Sigmoid colon (tissue), 7 donors: ENCODE data around the gene ST14. TPM values are rescaled to one million over a fixed set of nuclear protein-coding genes. Genes with fewer than 3 reads are reported as not detected.

Experiments used
- DNase-seq: peaks from one replicate; pipeline ENCODE4 v3.0.0-alpha.2; 2019
- H3K27ac ChIP-seq, 4 donors: fragments of 200-600 bp; sonication (generic); one replicate each; pipeline ENCODE4 v1.5.1; 2016 to 2019; ENCODE audit warnings: mild to moderate bottlenecking in 1 of 4
- H3K27me3 ChIP-seq, 3 donors: fragments of 200-600 bp; sonication (generic); one replicate each; pipeline ENCODE4 v1.5.1; 2019; ENCODE audit warnings: mild to moderate bottlenecking in 1 of 3
- H3K36me3 ChIP-seq, 4 donors: fragments of 200-600 bp; sonication (generic); one replicate each; pipeline ENCODE4 v1.5.1; 2016 to 2019
- H3K4me1 ChIP-seq, 4 donors: fragments of 200-600 bp; sonication (generic); one replicate each; pipeline ENCODE4 v1.5.1; 2017 to 2019
- H3K4me3 ChIP-seq, 4 donors: fragments of 200-600 bp; sonication (generic); one replicate each; pipeline ENCODE4 v1.5.1; 2017 to 2019; ENCODE audit warnings: mild to moderate bottlenecking in 2 of 4, moderate library complexity in 1 of 4
- H3K9me3 ChIP-seq, 4 donors: fragments of 200-600 bp in 3 of 4; sonication (generic) in 3 of 4; one replicate each; pipeline versions ENCODE4 v1.5.1 to v1.6.1; 2013 to 2019
- EP300 ChIP-seq, 4 donors: sonication (generic); formaldehyde crosslinking; IDR thresholded peaks; one replicate each; pipeline ENCODE4 v1.6.1; 2017; ENCODE audit warnings: antibody characterized with exemption in 4 of 4
- POLR2A ChIP-seq, 2 donors: fragments of 450-650 bp; IDR thresholded peaks; one replicate each; pipeline ENCODE4 v1.6.1; 2016; ENCODE audit warnings: antibody characterized with exemption in 2 of 2, mild to moderate bottlenecking in 2 of 2, moderate library complexity in 2 of 2
- POLR2AphosphoS5 ChIP-seq, 4 donors: sonication (generic); formaldehyde crosslinking; IDR thresholded peaks; one replicate each; pipeline ENCODE4 v1.6.1; 2017; ENCODE audit warnings: antibody characterized with exemption in 4 of 4
- WGBS, 2 donors: extraction: QIAGEN DNeasy Blood & Tissue Kit; methylation state at CpG; one replicate each; pipeline ENCODE4 v1.1.7; 2013; 5-methylcytosine and 5-hydroxymethylcytosine counted together
- intact Hi-C: fragments of 100-400 bp; cut with DNase I; formaldehyde crosslinking; loops from one replicate; pipeline ENCODE4 v1.15.1; 2023
- polyA plus RNA-seq, 3 donors: library from polyadenylated mRNA; stranded (reverse); fragments of 200-250 nt; gene quantifications; one replicate each; pipeline ENCODE4 v1.2.3, GENCODE V29; 2013
- total RNA-seq, 4 donors: library from RNA; depleted of rRNA; stranded (reverse); fragments of >200 nt; gene quantifications; one replicate each; pipeline ENCODE4 v1.1.0, GENCODE V29; 2016
- TF ChIP-seq, protein P1 (sequence below), 4 experiments: fragments of 450-650 bp in 3 of 4; fragments of 200-600 bp in 1 of 4; IDR thresholded peaks; one replicate each; pipeline ENCODE4 v1.5.1; 2016 to 2019; ENCODE audit warnings: antibody characterized with exemption in 4 of 4, mild to moderate bottlenecking in 3 of 4, moderate library complexity in 2 of 4
- donor health status: healthy with polysubstance abuse.
- donor health status: Bipolar disorder and iron deficiency.
- donor health status: healthy.

The ST14 gene
- total and polyA plus RNA-seq, 7 donors = 1.8 to 324 (median 5.1) TPM

- no peak for DNase-seq
- intact Hi-C loops = loop anchor here (10.0 kb wide), 1 partner anchor 677 kb away; no protein-coding TSS in a partner anchor
- Histone ChIP-seq H3K27ac (no peak overlapping the region), H3K9me3 (no peaks in the 10 kb centered on the region), H3K4me3 (no peak overlapping the region), H3K36me3 (no peaks in the 10 kb centered on the region), H3K4me1 (peaks cover 0 to 8% (median 0%) of the 10 kb centered on the region in 4 donors), H3K27me3 (no peaks in the 10 kb centered on the region)
- TF ChIP-seq EP300 (IDR thresholded peaks at IDR 0.05) = no peak
- TF ChIP-seq, protein P1, sequence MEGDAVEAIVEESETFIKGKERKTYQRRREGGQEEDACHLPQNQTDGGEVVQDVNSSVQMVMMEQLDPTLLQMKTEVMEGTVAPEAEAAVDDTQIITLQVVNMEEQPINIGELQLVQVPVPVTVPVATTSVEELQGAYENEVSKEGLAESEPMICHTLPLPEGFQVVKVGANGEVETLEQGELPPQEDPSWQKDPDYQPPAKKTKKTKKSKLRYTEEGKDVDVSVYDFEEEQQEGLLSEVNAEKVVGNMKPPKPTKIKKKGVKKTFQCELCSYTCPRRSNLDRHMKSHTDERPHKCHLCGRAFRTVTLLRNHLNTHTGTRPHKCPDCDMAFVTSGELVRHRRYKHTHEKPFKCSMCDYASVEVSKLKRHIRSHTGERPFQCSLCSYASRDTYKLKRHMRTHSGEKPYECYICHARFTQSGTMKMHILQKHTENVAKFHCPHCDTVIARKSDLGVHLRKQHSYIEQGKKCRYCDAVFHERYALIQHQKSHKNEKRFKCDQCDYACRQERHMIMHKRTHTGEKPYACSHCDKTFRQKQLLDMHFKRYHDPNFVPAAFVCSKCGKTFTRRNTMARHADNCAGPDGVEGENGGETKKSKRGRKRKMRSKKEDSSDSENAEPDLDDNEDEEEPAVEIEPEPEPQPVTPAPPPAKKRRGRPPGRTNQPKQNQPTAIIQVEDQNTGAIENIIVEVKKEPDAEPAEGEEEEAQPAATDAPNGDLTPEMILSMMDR (IDR thresholded peaks at IDR 0.05) = no peak
- no peak for TF ChIP-seq POLR2A (IDR thresholded peaks at IDR 0.05)
- no peak for TF ChIP-seq POLR2AphosphoS5 (IDR thresholded peaks at IDR 0.05)
- 66 to 83% methylated on average over 21 of the region's 21 CpGs for WGBS, 2 donors
Observed at GRCh38 chr11:130217133-130218031, 57.8 kb downstream of the ST14 start.

DNA sequence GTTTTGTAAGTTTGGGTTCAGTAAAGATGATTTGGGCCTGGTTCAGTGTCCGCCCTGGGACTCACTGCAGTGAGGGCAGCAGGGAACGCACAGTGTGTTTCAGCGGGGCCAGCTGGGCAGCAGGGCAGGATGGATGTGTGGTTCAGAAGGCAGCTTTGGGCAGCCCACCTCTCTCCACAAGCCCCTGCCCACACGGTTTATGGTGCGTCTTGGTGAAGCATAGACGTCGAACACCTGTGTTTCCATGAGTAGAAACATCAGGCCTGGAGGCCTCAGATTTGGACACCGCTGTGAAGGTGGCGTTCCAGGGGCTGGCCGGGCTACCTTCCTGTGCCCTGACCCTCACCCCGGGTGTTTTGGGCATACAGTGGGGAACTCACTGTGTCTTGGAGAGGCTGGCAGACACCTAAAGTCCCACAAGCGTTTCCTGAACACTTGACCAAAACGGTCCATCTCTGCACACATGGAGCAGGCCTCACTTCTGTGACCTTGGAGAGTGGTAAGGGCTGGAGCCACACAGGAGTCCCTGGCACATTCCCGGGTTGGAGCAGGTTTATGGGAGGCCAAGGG is 59.0 kb downstream of the ST14 start:
- TF ChIP-seq POLR2A (IDR thresholded peaks at IDR 0.05) (no peak), EP300 (IDR thresholded peaks at IDR 0.05) (no peak), POLR2AphosphoS5 (IDR thresholded peaks at IDR 0.05) (no peak)
- TF ChIP-seq, protein P1 (IDR thresholded peaks at IDR 0.05) = no peak
- intact Hi-C loops = loop anchor here (10.0 kb wide), 1 partner anchor 676 kb away; no protein-coding TSS in a partner anchor
- no peak overlapping the region for H3K27ac ChIP-seq
- no peaks in the 10 kb centered on the region for H3K27me3 ChIP-seq
- H3K9me3 ChIP-seq = no peaks in the 10 kb centered on the region
- WGBS, 2 donors = 85 to 92% methylated on average over 14 of the region's 14 CpGs
- H3K36me3 ChIP-seq = no peaks in the 10 kb centered on the region
- DNase-seq = no peak
- no peak overlapping the region for H3K4me3 ChIP-seq
- H3K4me1 ChIP-seq = peaks cover 0 to under 1% (median 0%) of the 10 kb centered on the region in 4 donors

DNA sequence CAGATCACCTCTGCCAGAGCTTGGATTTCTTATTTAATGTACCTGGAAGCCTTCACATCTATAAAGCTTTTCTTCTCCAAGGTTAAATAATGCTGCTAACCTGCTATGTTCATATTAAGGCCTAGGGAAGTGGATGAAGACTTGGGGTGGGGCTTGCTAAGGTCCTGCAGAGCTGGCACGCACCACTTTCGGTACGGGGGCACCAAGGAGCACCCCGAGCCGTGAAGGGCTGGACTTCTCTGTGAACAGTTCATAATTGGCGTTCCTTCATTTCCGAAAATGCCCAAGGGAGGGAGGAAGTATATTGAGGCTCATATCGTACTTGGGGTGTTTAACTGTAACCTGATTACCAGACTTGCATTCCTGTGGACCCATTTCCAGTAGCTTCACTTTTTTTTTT is 59.6 kb downstream of the ST14 start:
- no peak for TF ChIP-seq EP300 (IDR thresholded peaks at IDR 0.05)
- TF ChIP-seq, protein P1 (IDR thresholded peaks at IDR 0.05) = no peak
- TF ChIP-seq POLR2A (IDR thresholded peaks at IDR 0.05) = no peak
- TF ChIP-seq POLR2AphosphoS5 (IDR thresholded peaks at IDR 0.05) = no peak
- Histone ChIP-seq H3K36me3 (no peaks in the 10 kb centered on the region), H3K4me3 (no peak overlapping the region), H3K27ac (no peak overlapping the region), H3K9me3 (no peaks in the 10 kb centered on the region), H3K27me3 (no peaks in the 10 kb centered on the region), H3K4me1 (peaks cover 0 to 5% (median 0%) of the 10 kb centered on the region in 4 donors)
- intact Hi-C loops = loop anchor here (10.0 kb wide), 1 partner anchor 676 kb away; no protein-coding TSS in a partner anchor
- DNase-seq = no peak
- 90 to 96% methylated on average over 8 of the region's 8 CpGs for WGBS, 2 donors

DNA sequence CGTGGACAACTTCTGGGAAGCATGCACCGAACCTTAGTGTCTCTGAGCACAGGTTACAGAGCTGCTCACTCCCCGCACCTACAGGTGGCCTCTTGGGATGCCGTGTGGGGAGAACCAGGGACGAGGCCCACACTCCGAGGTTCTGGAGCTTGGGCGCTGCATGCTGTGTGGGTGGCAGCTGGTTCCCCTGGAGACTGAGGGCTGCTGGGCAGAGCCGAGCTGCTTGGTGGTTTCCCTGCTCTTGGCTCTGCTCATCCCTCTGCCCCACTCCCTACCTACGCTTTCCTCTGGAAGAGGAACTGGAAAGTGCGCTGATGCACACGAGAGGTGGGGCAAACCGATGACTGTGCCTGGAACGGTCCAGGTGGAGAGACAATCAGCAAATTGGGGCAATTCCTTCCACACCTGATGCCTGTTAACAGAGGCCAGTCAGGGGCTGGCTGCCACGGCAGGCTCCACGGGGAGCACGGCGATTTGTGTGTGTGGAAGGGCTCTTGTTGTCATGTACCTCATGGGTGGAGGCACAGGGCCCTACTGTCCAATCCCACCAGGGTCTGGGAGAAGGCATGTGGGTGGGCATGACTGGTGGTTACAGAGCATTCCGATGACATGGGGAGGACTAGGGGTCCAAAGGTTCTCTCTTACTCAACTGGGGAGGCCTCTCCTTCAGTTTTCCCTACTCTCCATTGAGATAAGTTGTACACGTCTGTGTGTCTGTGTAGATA is 60.9 kb downstream of the ST14 start:
- Histone ChIP-seq H3K9me3 (no peaks in the 10 kb centered on the region), H3K27ac (no peak overlapping the region), H3K4me3 (no peak overlapping the region), H3K36me3 (no peaks in the 10 kb centered on the region), H3K4me1 (peaks cover 0 to 5% (median 0%) of the 10 kb centered on the region in 4 donors), H3K27me3 (no peaks in the 10 kb centered on the region)
- TF ChIP-seq, protein P1 (IDR thresholded peaks at IDR 0.05) = no peak
- no peak for TF ChIP-seq POLR2A (IDR thresholded peaks at IDR 0.05)
- TF ChIP-seq POLR2AphosphoS5 (IDR thresholded peaks at IDR 0.05) = no peak
- TF ChIP-seq EP300 (IDR thresholded peaks at IDR 0.05) = no peak
- intact Hi-C loops = no loop called here
- no peak for DNase-seq
- WGBS, 2 donors = 79 to 86% methylated on average over 19 of the region's 19 CpGs
